MM.1S (cell line): ENCODE results near the gene CELA1.

ENCODE experiments used
- EZH2 ChIP-seq: fragments of 300-600 bp; sonication (generic); optimal IDR thresholded peaks from 2 replicates; pipeline ENCODE3; 2017; ENCODE audit warnings: low read depth, mild to moderate bottlenecking, antibody characterized with exemption, low read length, mixed read lengths
- TF ChIP-seq, protein P1 (sequence below): fragments of 300-600 bp; sonication (generic); IDR thresholded peaks from 2 replicates; pipeline ENCODE4 v1.5.1; 2016; ENCODE audit warnings: antibody characterized with exemption, low read length, mixed read lengths

DNA sequence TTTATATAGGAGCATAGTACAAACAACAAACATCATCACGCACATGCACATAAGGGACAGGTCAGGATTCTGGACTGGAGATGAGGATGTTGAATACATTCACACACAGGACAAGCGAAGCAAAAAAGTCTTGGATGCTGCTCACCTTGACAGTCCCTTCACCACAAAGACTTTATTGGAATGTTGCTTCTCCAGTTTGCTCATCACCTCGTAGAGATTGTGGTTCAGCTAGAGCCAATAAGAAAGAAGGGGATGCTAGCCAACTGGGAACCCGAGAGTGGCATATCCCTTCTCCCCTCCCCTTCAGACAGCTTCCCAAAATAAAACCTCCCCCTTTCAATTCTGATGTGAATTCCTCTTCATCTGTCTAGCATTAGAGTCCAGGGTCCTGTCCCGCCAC is 50.8 kb downstream of the CELA1 start:
- TF ChIP-seq, protein P1, sequence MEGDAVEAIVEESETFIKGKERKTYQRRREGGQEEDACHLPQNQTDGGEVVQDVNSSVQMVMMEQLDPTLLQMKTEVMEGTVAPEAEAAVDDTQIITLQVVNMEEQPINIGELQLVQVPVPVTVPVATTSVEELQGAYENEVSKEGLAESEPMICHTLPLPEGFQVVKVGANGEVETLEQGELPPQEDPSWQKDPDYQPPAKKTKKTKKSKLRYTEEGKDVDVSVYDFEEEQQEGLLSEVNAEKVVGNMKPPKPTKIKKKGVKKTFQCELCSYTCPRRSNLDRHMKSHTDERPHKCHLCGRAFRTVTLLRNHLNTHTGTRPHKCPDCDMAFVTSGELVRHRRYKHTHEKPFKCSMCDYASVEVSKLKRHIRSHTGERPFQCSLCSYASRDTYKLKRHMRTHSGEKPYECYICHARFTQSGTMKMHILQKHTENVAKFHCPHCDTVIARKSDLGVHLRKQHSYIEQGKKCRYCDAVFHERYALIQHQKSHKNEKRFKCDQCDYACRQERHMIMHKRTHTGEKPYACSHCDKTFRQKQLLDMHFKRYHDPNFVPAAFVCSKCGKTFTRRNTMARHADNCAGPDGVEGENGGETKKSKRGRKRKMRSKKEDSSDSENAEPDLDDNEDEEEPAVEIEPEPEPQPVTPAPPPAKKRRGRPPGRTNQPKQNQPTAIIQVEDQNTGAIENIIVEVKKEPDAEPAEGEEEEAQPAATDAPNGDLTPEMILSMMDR = no peak
- no peak for TF ChIP-seq EZH2
